Cardiac fibroblast (primary cell): Measurements from ENCODE around the gene THAP2.

Source experiments
- DNase-seq, 2 donors: peaks; one replicate each; pipeline versions ENCODE4 v3.0.0 to v3.0.0-alpha.2; 2010; ENCODE audit warnings: low read depth in 2 of 2
- H3K4me3 ChIP-seq, 2 donors: replicated peaks in 1 of 2; 1 replicate in 1 of 2; 2 replicates in 1 of 2; pipeline ENCODE4 v1.5.1; 2011; ENCODE audit warnings: low read depth in 2 of 2, low read length in 2 of 2, mild to moderate bottlenecking in 2 of 2, moderate library complexity in 1 of 2
- CTCF ChIP-seq: IDR thresholded peaks from one replicate; pipeline ENCODE4 v1.5.1; 2011; ENCODE audit warnings: low read depth, mild to moderate bottlenecking, low read length, inconsistent platforms

THAP2 gene

DNA sequence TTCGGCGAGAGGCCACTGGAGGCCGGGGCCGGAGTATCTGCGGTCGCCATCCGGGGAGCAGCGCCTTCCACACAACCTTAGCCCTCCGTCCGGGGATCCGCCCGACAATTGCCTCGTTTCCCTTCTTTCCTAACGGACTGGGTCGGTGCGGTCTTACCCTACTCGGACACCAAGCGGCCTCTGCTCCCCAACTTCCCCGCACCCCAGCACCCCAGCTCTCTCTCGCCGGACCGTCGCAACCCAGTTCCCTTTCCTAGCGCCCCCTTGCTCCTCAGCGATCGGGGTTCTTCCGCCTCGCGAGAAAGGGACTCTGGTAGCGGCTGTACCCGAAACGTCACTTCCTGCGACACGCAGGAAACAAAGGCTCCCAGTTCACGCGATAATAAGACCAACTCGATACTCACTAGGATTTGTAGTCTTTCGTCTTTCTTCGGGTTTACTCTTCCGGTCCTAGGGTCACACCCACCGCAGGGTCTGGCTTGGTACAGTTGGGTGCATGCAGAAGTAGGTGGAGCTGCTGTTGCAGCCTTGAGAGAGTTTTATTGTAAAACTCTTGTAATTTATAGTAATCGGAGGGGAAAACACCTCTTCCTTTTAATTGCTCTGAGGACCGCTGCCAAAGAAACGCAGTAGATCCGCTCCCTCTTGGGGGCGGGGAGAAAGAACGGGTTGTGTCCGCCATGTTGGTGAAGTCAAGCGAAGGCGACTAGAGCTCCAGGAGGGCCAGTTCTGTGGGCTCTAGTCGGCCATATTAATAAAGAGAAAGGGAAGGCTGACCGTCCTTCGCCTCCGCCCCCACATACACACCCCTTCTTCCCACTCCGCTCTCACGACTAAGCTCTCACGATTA is at the start of gene THAP2, which contains the start of gene ZFC3H1:
TSS of gene THAP2 (plus strand) at position 741 of the 850 bp plus-strand sequence. CDS start 209 bp downstream, outside the sequence.
TSS of gene ZFC3H1 (minus strand) at position 288 of the 850 bp plus-strand sequence. CDS start at position 50, 238 bp downstream.
- peak; percentile 99 to 100 for DNase-seq
- TF ChIP-seq CTCF: peak; percentile 15
- peak within 1 kb of the TSS; percentile 86 to 95 for H3K4me3 ChIP-seq

DNA sequence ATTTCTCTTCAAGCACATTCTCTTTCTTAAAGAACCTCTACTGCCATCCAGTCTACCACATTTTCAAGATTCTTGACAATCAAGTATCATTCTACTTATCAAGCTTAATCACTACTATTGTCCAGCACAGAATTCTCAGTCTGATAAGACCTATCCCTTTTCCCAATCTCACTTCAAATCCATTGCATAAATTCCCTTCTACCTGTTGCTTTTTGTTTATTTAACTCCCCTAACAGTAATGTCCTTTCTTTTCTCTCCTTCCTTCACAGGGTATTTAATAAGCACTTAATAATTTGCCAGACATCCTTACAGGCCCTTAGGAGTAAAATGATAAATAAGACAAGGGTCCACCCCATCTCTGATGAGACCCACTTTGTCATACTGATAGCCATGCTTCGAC is 42.2 kb upstream of the THAP2 start:
- TF ChIP-seq CTCF: no peak
- DNase-seq: no peak
- no peak overlapping the region for H3K4me3 ChIP-seq

DNA sequence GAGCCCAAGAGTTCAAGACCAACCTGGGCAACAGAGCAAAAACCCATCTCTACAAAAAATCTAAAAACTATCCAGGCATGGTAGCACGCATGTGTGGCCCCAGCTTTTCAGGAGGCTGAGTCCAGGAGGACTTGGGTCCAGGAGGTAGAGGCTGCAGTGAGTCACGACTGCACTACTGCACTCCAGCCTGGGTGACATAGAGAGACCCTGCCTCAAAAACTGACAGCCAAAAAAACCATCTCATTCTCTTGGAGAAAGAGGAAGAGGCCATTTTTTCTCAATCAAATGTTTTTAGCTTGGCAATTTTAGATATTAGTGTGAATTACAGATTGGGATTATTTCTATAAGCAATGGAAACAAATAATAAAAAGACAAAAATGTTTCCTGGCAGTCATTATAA is 38.6 kb upstream of the THAP2 start:
- TF ChIP-seq CTCF: no peak
- H3K4me3 ChIP-seq: no peak overlapping the region
- no peak for DNase-seq

DNA sequence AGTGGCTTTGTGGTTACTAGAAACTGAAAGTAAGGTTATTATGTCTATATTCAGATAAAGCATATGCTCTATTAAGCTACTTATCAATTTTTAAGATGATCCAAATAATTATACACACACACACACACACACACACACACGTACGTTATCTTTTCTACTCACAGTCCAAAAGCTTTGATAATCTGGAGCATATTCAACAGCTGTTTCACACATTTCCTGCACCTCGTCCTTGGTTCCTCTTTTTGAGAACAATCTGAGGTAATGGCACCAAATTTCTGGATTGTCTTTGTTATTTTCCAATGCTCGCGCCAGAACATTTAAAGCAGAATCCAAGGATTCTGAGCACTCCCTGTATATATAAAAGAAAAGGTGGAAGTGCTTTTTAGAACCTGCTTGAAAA is 38.0 kb upstream of the THAP2 start:
- TF ChIP-seq CTCF: no peak
- no peak overlapping the region for H3K4me3 ChIP-seq
- peak in 1 of 2 donors; percentile 31 for DNase-seq

DNA sequence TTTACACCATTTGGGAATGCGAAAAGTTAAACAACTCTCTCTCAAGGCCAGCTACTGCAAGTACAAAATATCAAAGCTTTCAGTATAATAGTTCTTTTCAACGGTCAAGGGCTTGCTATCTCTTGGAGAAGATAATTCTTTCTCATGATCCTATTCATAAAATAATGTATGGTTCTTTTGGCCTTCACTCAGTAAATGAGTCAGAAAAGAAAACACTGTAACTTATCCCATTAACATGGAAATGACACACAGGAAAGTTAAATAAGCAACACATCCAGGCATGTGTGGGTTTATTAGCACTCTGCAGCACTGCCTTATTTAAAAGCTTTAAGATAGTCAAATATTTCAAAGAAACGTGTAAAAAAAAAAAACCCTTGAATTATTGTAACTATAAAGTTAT is 37.3 kb upstream of the THAP2 start:
- DNase-seq: peak; percentile 40 to 41
- TF ChIP-seq CTCF: no peak
- H3K4me3 ChIP-seq: no peak overlapping the region

DNA sequence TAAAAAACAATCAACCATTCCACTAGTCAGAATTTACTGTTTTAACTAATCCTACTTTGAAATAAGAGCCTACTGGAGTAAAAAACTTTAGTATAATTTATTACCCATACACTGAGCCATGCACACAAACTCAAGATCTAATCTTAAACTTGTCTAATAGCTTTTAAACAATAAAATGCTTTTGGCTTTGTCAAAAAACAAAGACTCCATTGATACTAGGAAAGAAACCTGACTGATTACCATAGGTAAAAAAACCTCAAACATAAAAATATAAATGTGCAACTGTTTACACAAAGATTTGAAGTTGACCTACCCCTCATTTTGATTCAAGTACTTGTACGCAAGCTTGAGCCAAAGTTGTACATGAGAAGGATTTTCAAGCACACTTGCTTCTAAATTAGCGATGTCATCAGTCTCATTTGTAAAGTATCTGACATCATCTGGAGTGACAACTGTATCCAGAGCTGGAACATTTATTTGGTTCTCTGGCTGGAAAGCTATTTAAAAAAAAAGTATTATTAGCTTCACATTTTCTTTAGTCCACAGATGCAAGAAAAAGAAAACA is 36.6 kb upstream of the THAP2 start:
- no peak for TF ChIP-seq CTCF
- no peak overlapping the region for H3K4me3 ChIP-seq
- no peak for DNase-seq
